HPDE6-E6E7 (cell line): ENCODE results near the gene TDRD1.

Source experiments
- DNase-seq: peaks from one replicate; pipeline ENCODE4 v3.0.0; 2011; ENCODE audit warnings: missing footprints; ENCODE audit errors: extremely low spot score

TDRD1 gene

DNA sequence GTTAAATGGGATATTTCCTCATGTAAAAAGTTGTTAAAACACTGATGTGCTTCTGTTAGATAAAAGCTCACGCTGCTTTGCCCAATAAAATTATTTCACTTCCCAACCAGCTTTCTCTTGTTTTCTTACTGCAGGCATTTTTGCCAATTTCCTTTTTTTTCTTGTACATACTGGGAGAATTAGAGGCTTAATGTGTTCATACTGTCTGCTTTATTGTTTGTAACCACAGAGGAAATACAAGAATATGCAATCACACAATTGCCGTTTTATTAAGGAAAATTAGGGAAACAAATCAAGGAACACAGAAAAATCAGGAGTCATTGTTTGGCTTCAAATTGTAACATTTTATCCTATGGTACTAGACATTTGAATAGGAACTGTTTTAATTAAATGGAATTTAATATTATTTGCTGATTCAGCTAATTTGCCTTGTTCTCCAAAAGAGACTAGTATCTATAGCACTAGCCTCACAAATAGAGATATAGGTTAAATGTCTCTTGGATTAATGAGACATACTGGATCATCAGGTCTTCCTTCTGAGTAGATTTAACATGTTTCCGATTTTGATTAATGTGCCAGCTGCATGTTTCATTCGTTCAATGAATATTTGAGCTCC, 53.5 kb downstream of the TDRD1 start:
- DNase-seq, result no peak

DNA sequence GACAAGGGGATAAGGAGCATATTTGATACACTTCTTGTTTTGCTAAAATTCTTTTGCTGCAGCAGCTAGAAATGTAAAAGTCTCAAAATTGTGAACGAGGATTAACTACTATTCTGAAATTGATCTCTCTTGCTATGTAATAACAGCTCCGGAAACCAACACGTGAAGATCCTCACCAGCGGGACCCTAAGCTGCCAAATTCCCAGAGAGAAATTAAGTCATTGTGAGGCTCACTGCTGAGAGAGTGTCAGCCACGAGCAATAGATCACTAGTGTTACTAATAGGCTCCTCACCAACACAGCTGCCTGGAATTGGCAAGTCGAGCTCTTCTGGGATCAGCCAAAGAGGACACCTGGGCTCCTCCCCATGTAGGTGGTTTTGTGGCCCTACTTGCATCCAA, 54.3 kb downstream of the TDRD1 start:
- DNase-seq, result no peak

DNA sequence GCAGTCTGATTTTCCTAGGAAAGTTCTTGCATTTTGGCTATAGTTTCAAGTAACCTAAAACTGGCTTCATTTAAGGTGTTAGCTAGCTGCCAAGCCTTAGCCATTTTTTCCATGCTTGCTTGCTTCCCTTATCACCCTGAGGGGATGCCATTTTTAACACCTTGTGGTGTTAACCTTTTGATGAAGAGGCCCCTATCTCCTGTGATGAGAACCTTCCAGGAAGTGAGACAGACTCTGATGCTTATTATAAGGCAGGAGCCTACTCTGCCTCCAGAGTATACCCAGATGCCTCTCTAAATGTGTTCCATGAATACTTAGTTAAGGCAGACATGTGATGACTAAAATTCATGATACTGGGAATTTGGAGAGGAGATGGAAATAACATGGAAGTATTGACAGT, 55.0 kb downstream of the TDRD1 start:
- no peak for DNase-seq

DNA sequence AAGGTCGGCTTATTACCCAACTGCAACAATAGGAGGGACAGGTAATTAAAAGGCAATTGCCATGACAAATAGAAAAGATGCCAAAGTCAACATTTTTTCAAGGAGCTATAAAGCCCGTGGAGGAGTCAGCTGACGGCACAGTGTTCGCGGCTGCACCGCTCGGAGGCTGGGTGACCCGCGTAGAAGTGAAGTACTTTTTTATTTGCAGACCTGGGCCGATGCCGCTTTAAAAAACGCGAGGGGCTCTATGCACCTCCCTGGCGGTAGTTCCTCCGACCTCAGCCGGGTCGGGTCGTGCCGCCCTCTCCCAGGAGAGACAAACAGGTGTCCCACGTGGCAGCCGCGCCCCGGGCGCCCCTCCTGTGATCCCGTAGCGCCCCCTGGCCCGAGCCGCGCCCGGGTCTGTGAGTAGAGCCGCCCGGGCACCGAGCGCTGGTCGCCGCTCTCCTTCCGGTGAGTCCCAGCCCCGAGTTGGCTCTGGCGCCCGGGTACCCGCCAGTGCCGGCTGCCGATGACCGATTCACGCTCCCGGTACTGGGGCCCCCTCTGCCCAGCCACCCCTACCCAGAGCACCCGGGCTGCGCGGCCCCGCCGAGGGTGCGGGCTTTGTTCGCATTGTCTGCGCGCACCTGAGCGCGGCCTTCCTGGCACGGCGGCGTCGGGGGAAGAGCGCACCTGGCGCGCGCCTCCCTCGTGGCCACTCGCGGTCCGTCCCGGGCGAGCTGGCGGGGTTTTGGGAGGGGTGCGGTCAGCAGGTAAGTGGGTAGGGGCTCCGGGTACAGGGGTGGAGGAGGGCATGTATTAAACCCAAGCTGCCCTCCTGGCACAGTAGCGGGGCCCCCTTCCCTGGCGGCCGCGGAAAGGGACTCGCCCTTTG, 60.2 kb downstream of the TDRD1 start, which contains the start of gene VWA2:
Gene VWA2, plus strand, starts transcription at position 138 of the 877 bp plus-strand sequence. CDS start 9,460 bp downstream, outside the sequence.
- DNase-seq, result no peak

DNA sequence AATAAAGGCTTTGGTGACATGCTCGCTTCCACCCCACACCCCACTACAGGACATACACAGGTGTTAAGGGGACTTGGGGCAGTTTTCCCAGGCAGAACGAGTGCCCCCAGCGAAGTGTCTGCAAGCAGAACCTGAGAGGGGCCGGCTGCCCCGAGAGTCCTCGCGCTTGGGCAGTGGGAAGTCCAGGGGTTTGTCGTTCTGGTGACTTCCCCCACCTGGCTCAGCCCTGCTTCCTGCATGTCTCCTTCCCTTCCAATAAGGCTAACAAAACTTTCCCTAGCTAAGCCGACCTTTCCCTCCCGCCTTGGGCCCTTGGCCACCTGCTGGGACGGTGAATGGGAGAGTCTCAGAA, 60.8 kb downstream of the TDRD1 start:
- DNase-seq, result no peak

DNA sequence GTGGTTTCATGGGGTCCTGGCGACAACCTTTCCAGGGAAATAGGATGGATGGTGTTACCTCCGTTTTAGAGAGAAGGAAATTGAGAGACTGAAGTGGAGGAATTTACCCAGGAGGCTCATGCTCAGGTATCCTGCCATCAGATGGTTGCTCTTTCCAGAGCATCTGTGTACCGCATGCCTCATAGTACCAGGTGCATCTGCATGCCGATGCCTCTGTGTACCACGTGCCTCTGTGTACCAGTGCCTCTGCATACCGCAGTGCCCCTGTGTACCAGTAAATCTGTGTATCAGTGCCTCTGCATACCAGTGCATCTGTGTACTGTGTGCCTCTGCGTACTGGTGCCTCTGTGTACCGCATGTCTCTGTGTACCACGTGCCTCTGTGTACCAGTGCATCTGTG, 63.1 kb downstream of the TDRD1 start:
- DNase-seq, result no peak

DNA sequence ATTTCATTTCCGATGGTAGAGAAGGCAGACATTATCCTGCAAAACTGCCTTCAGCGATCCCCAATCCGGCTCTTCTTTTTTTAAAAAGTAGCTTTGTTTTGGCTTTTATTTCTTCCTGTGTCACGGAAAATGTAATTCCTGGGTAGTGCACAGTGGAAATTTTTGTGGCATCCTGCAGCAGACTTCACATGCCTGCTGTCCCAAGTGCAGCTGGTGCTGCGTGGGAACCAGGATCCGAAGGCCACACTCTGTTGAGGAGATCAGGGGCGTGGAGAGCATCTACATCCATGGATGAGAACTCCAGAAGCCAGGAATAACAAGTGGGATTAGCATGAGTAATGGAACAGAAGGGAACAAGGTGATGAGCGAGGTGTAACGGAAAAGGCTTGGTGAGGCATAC, 64.5 kb downstream of the TDRD1 start:
- no peak for DNase-seq

DNA sequence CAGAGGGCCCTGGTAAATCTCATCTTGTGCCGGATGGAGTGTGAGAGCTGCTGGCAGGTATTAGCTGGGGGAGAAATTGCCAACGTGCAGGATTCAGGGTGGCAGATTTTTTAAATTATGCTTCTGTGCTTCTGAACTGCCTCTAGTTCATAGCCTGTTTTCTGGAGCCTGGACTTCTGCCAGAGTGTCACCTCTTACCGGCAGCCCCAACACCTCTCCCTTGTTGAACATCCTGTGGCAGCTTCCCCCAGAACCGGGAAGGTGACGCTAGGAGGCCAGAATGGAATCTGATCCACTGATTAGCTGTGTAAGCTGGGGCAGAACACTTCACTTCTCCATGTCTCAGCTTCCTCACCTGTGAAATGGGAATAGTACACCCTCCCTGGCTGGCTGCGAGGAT, 65.0 kb downstream of the TDRD1 start:
- no peak for DNase-seq

DNA sequence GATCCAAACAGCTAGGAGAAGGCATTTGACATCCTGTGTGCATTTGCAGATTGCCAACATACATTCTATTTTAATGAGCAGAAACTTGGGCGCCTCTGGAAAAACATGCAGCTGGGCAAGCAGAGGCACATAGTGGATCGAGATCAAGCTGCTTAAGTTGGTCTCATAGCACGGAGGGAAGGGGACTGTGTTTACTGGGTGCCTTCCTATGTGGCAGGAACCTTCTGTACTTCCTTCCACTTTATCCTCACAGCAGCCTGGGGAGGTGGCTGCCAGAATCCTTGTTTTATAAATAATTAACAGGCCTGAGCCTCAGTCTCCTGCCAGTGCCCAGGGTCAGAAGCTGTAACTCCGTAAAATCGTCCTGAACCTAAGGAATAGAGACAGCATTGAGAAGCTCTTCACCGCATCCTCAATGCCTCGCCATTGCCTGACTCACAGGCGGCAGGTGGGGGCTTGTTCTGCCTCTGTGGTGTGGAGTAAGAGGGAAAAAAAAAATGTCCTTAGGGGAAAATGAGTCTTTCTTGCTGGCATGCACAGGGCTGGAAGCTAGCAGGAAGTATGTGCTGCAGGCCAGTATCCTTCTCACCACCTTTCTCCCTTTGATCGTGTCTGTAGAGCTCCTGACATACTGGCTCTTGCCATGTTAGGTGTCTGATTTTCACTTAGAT, 66.1 kb downstream of the TDRD1 start:
- peak; percentile 93 for DNase-seq

DNA sequence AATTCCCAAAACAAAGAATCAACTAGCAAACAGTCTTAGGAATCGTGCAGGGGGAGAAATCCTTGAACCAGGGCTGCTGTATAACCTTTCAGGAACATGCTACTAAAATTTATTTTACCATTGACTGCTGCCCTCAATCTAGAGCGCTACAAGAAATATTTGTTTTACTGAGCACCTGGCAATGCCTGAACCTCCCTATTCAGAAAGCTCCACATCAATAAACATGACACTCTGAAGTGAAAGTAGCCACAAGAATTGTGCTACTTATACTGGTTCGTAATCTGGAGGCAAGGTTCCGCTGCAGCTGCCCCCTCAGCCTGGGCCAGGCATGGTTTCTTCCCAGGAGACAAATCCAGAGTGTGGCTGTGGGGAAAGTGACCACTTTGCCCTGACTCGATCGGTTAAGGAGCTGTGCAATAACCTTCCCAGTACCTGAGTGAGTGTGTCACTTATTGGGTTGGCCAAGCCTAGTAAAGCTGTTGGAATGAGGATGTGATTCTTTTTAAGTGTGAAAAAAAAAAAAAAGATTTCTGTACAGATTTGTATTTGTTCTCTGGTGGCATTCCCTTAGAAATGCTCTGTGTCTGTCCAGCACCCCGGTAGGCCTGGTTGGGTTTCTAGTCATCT, 67.6 kb downstream of the TDRD1 start:
- peak; percentile 71 for DNase-seq

DNA sequence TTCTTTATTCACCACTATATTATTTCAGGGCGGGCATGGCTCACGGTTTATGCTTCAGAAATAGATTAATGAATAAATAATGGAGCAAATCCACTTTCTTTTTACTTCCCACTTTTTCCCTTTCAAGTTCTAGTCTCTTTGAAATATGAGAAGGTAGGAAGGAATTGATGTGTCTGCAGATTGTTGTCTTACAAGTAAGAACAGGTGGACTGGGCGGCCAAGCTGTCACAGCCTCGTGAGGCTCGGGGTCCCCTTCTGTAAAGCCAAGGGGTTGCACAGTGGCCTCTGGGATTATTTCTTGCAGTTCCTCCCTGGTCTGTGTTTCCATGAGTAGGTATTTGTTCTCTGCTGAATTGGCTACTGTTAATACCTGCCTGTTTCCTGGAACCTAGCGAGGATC, 71.1 kb downstream of the TDRD1 start:
- no peak for DNase-seq

DNA sequence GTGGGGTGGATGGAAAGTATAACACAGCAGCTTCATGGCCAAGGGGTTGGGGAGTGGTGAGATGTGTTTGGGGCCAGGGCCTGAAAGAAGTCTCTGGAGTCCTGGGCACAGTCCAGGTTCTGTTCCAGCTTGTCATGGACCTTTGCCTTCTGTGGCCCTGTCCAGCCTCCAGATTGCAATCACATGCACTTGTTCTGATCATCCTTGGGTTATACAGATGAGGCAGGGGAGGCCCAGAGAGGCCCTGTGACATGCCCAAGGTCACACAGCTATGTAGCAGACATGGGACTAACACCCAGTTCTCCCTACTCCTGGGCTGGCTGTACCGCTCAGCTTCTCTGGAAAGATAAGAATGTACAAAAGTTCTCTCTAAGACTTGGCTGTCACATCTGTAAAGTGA, 71.6 kb downstream of the TDRD1 start:
- no peak for DNase-seq

DNA sequence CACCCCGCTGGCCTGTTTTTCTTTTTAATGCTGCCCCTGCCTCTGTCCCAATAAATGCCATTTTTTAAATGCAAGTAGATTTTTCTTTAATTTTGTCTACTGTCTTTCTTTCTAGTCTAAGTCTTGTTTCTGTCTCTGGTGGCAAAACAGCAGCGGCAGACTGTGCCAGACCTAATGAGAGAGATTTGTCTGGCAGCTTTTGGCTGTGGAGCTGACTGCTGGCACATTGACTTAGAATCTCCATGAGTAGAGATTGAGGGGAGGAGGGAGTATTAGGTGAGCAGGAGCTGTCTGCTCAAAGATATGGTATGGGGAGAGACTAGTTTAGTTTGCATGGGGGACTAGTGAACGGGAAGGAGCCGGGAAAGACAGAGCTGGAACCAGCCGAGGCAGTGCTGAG, 72.9 kb downstream of the TDRD1 start:
- DNase-seq, result no peak

DNA sequence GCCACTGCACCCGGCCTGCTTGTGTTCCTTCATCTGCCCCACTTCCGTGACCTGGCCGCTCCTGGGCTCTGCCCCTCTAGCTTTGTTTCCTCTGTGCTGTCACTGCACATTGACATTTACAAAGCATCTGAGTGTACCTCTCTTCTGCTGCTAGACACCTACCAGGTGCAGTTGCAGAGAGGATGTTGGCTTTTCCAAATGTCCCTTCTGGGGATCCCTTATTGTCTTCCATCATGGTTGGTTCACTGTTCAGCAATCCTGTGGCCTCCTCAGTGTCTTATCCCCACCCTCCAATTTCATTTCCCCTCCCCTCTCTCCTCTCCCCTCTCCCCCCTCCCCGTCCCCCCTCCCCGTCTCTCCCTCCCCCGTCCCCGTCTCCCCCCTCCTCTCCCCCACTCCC, 73.7 kb downstream of the TDRD1 start:
- no peak for DNase-seq

DNA sequence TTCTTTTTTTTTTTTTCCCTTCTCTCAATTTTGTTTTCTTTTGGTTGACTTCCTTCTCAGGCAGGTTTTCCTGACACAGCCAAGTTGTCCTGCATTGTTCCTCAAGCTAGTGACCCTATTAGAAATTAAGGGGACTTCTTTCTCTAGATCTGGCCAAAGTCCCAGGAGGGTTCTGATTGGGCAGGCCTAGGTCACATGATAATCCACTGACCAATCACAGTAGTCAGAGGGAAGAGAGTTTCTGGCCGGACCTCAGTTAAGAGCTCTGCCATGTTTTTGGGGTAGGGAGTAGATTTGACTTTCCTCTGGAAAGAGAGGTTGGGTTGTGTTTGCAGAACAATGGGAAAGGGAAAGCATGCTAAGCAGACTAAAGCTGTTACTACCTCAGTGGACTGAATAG, 76.1 kb downstream of the TDRD1 start:
- no peak for DNase-seq

DNA sequence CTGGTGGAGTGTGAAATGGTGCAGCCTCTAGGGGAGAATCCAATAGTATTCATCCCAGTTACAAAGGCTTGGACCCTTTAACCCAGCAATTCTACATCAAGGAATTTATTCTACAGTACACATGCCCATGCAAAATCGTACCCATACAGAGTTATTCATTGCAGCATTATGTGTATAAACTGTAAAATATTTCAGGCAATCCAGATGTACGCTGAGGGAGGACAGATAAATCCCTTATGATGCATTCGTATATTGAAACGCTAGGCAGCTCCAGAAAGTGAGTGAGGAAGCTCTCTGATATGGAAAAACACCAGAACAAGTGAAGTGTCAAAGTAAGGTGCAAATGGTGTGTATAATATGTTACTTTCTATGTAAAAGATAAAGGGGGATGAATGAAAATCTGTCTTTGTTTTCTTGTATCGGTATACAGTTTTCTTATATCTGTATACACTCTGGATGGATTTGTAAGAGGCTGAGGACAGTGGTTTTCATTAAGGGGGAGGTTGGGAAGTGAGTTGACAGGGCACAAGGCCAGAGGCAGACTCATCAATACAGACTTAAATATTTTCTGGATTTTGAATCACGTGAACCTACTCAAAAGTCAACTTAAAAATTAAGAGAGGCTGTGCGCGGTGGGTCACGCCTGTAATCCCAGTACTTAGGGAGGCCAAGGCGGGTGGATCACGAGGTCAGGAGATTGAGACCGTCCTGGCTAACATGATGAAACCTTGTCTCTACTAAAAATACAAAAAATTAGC, 77.0 kb downstream of the TDRD1 start:
- DNase-seq, result no peak

DNA sequence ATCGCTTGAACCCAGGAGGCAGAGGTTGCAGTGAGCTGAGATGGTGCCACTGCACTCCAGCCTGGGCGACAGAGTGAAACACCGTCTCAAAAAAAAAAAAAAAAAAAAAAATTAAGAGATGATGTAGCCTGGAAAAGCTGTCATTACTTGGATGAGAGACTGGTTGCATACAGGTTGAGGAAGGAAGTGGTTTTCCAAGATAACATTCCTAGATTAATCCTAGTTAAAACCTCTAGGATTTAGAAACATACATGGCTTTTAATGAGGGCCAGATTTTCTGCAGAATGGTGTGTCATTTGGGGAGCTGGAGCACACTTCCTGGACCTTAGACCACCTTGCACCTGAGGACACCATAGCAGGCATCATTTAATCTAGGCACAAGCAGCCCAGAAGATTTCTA, 77.7 kb downstream of the TDRD1 start:
- no peak for DNase-seq

DNA sequence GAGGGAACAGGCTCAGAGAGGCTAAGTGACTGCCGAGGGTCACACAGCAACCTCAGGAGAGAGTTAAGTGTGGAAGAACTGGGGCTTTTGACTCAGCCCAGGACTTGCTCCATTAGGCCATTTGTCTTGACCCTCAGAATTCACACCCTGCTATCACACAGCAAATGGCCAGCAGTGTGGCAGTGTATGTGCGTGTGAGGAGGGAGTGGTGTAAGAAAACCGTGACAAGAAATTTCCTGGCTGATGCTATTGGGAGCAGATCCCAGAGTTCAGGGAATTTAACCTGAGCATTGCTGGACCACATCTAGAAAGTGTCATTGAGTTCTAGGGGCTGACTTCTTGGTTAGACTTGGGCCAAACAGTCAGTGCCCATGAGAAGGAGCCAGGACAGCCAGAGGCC, 78.3 kb downstream of the TDRD1 start:
- no peak for DNase-seq

DNA sequence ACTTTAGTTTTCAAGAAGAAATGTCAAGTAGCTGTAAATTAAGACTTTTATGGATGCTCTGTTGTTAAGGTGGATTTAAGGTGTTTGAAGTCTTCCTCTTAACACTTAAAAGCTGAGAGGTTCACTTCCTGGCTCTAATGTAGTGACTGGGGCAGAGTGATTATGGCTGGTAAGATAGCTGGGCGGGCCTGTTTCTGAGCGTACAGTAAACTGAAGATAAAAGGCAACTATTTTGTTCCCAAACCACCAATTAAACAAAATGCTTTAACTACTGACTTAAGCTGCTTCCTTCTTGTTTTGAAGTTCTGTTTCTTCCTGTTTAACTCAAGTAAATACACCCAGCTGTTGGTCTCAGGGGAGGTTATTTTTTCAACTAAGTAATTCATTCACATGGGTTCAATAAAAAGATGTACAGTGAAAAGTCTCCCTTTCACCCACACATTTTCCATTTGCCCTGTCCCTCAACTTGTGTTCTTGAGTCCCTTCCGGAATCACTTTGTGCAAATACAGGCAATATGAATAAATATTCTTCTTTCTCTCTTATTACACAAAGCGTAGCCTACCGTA, 79.2 kb downstream of the TDRD1 start:
- DNase-seq, result no peak

DNA sequence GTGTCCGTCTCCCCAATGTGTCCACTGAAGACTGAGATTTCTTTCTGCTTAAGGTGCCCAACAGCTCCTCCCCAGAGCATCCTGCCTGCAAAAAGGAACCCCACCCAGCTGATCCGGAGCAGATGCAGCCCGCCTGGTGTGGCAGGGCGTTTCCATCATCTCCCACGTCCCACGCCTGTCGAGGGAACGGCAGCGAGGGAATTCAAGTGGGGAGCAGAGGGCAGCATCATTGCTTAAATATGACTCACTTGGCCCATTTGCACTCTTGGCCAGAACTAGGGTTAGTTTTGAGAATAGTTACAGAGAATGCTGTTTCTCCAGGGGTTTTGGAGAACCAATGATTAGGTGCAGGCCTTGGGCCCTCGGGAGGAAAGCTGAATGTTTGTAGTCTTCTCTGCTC, 80.7 kb downstream of the TDRD1 start:
- DNase-seq, result no peak

DNA sequence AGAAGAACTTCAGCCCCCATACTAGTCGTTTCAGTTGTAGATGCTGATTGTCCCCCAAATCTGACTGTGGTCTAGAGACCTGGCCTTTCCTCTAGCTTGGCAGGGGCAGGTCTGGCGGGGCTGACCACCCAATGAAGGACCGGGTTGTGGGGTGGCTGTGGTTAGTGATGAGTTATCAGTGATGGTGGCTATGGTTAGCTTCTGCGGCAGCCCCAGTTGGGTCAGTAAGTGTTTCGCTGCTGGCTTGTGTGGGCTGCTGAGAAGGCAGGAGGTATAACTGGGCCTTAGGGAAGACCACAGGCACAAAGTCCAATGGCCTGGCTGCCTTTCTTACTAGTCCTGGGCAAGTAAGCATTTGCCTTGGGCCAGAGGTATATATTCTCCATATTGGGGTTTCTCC, 81.2 kb downstream of the TDRD1 start:
- DNase-seq, result no peak
